Measurements from ENCODE around the gene APOL1.

Gene APOL1

GRCh38 chr22:36291831-36292740 lies 39.2 kb downstream of the APOL1 start:
- DNase-seq (ENCODE audit: low read depth): no peak

GRCh38 chr22:36292823-36293530 lies 40.0 kb downstream of the APOL1 start:
- no peak for DNase-seq (ENCODE audit: low read depth)

GRCh38 chr22:36293606-36294292 lies 40.8 kb downstream of the APOL1 start:
- no peak for DNase-seq (ENCODE audit: low read depth)

- no peak for DNase-seq (ENCODE audit: low read depth)
These were observed 41.3 kb downstream of the APOL1 start for GRCh38 chr22:36294293-36294620.

GRCh38 chr22:36294801-36295200 lies 41.9 kb downstream of the APOL1 start:
- DNase-seq (ENCODE audit: low read depth): no peak

GRCh38 chr22:36295247-36295646 lies 42.3 kb downstream of the APOL1 start:
- DNase-seq (ENCODE audit: low read depth): no peak

- no peak for DNase-seq (ENCODE audit: low read depth)
These were observed 43.8 kb downstream of the APOL1 start for GRCh38 chr22:36296690-36297089.

- DNase-seq (ENCODE audit: low read depth): no peak
These were observed 44.6 kb downstream of the APOL1 start for GRCh38 chr22:36297568-36297967.

GRCh38 chr22:36298118-36298517 lies 45.2 kb downstream of the APOL1 start:
- DNase-seq (ENCODE audit: low read depth): no peak

- DNase-seq (ENCODE audit: low read depth): no peak
These were observed 45.7 kb downstream of the APOL1 start for GRCh38 chr22:36298601-36299000.

GRCh38 chr22:36299295-36299694 lies 46.4 kb downstream of the APOL1 start:
- DNase-seq (ENCODE audit: low read depth): no peak

GRCh38 chr22:36299911-36300310 lies 47.0 kb downstream of the APOL1 start:
- DNase-seq (ENCODE audit: low read depth): no peak

GRCh38 chr22:36300396-36301212 lies 47.7 kb downstream of the APOL1 start:
- no peak for DNase-seq (ENCODE audit: low read depth)

GRCh38 chr22:36301384-36301828 lies 48.5 kb downstream of the APOL1 start:
- no peak for DNase-seq (ENCODE audit: low read depth)

- DNase-seq (ENCODE audit: low read depth): no peak
These were observed 48.9 kb downstream of the APOL1 start for GRCh38 chr22:36301851-36302250.

GRCh38 chr22:36302439-36303114 lies 49.6 kb downstream of the APOL1 start:
- DNase-seq (ENCODE audit: low read depth): no peak

- no peak for DNase-seq (ENCODE audit: low read depth)
These were observed 50.2 kb downstream of the APOL1 start for GRCh38 chr22:36303115-36303467.

- DNase-seq (ENCODE audit: low read depth): no peak
These were observed 50.9 kb downstream of the APOL1 start for GRCh38 chr22:36303874-36304273.

GRCh38 chr22:36304429-36304828 lies 51.5 kb downstream of the APOL1 start:
- DNase-seq (ENCODE audit: low read depth): no peak

- DNase-seq (ENCODE audit: low read depth): no peak
These were observed 52.9 kb downstream of the APOL1 start for GRCh38 chr22:36305813-36306212.

- DNase-seq (ENCODE audit: low read depth): no peak
These were observed 53.3 kb downstream of the APOL1 start for GRCh38 chr22:36306227-36306626.

Measured in HS-27A (cell line).